Neuron (in vitro differentiated cells): ENCODE results near the gene GLP1R.

Experiments used
- H2AFZ ChIP-seq: one replicate; pipeline ENCODE4 v1.6.1; 2013; ENCODE audit warnings: low read depth, mild to moderate bottlenecking, inconsistent platforms, low read length, moderate library complexity
- H3K27me3 ChIP-seq: one replicate; pipeline ENCODE4 v1.6.1; 2013; ENCODE audit warnings: low read length; ENCODE audit not compliant: insufficient read depth
- H3K36me3 ChIP-seq: one replicate; pipeline ENCODE4 v1.6.1; 2013; ENCODE audit warnings: low read length; ENCODE audit not compliant: insufficient read depth
- H3K4me1 ChIP-seq: one replicate; pipeline ENCODE4 v1.6.1; 2013; ENCODE audit warnings: low read length; ENCODE audit not compliant: insufficient read depth
- H3K4me3 ChIP-seq: 2 replicates; pipeline ENCODE4 v1.5.1; 2013; ENCODE audit warnings: mild to moderate bottlenecking, low read length, moderate library complexity
- H3K9me3 ChIP-seq: one replicate; pipeline ENCODE4 v1.6.1; 2013; ENCODE audit warnings: low read length

The GLP1R gene

DNA sequence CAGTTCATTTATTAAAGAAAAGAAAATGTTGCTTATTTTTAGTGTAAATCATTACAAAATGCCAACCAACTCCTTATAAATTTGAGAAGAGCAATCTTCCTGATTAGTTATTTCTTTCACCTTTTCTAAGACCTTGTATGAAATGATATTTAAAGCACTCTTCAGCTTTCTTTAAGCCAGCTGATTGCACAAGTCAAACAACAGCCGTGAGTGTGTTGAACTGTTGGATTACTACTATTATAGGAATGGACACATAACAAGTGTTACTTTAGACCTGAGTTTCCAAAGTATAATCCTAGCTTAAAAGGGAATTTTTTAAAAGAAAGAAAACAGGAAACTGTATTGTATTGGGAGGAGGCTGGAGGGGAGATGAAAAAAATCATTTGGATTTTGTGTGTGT is 26.8 kb upstream of the GLP1R start:
- Histone ChIP-seq H3K27me3 (no peaks in the 10 kb centered on the region), H3K4me3 (no peak overlapping the region), H3K36me3 (no peaks in the 10 kb centered on the region), H3K4me1 (no peaks in the 10 kb centered on the region), H3K9me3 (no peaks in the 10 kb centered on the region), H2AFZ (no peak overlapping the region)

DNA sequence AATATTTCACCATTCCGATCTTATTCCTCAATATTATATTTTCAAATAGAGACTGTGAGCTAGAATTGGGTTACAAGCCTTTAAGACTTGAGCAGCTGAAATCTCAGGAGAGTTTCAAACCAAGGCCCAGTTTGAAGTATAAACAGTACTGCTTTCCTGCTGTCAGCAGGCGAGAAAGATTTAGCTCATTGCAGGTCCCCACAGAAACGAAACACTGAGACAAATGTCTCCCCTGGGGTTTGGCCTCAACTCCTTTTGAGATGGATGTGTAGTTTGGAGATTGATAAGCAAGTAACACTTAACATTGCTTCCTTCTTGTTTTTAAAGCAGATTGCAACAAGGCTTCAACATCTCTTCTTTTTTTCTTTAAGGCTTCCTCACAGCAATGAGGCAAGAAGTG is 22.4 kb upstream of the GLP1R start:
- Histone ChIP-seq H3K4me3 (no peak overlapping the region), H3K9me3 (no peaks in the 10 kb centered on the region), H3K36me3 (no peaks in the 10 kb centered on the region), H3K27me3 (no peaks in the 10 kb centered on the region), H3K4me1 (no peaks in the 10 kb centered on the region), H2AFZ (no peak overlapping the region)

DNA sequence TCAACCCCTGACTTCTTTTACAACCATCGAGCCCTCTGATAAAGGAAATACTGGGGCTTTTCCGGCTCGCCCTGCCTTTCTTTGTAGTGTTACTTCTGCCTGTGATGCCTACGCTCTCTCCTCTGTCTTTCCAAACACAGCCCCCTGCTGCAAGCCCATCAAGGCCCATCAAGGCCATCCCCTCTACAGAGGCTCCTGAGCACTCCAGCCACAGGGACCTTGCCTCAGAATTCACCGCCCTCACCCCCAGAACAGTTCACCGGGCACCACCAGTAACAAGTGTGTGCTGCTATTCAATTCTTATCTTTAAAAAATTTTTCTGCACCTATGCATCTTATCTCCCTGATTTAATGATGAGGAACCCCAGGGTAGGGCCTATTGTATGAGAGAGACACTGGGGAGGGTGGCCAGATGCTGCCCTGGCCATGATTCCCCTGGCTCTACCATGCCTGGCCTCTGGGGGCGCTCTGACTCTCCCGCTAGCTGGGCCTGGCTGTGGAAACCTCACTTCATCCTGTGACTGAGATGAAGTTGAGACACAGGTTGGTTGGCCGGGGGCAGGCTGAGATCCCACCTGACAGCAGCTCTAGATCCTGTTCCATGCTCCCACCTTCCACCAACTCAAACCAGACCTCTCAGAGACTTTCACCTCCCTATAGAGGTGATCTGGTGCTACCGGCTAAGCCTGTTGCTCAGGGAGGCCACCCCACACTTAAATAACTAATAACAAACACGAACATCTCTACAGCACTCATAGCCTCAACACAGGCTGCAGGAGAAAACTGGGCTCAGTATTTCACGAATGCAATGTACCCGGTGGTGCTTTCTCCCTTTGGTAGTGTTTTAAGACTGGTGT is 19.2 kb upstream of the GLP1R start:
- Histone ChIP-seq H3K27me3 (no peaks in the 10 kb centered on the region), H3K4me1 (no peaks in the 10 kb centered on the region), H2AFZ (no peak overlapping the region), H3K9me3 (no peaks in the 10 kb centered on the region), H3K36me3 (no peaks in the 10 kb centered on the region), H3K4me3 (no peak overlapping the region)

DNA sequence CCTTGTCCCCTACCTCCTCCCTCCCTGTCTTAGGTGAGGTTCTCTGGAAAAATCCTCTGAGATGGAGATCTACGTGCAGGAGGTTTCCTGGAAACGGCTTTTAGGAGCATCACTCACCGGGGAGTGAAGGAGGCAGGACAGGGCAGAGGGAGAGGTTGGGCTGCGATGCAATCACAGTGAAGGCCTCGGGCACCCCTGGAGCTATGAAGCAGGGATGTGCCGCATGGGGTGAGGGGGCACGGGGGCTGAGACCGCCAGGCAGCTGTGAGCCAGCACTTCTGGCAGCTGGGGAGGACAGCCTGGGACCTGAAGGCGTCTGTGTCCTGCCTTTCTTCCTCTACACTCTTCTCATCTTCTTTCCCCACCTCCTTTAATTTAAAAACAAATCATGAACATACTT is 12.9 kb upstream of the GLP1R start:
- H3K36me3 ChIP-seq: no peaks in the 10 kb centered on the region

DNA sequence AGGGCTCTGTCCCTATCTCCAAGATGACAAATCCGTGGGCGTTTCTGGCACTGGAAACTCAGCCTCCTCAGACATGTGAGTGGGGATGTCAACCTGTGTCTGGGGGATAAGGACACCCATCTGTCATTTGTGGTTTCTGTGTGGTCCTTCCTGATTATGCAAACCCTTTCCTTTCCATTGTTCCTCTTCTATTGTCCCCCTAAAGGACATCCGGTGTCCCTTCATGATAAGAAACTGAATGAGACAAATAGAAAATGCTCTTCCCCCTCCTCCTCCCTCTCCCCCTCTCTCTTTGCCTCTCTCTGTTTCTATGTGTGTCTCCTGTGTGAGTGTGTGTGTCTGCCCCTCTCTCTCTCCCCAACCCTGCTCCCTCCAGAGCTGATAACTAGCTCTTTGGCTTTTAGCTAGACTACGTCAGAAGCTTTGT is 11.5 kb upstream of the GLP1R start:
- Histone ChIP-seq H3K9me3 (no peaks in the 10 kb centered on the region), H3K36me3 (no peaks in the 10 kb centered on the region), H3K4me1 (peaks cover 12% of the 10 kb centered on the region), H3K27me3 (peaks cover 17% of the 10 kb centered on the region), H3K4me3 (no peak overlapping the region), H2AFZ (no peak overlapping the region)

More for the DNA sequence above, 12.9 kb upstream of the GLP1R start:
- H2AFZ ChIP-seq: no peak overlapping the region
- no peaks in the 10 kb centered on the region for H3K9me3 ChIP-seq
- no peak overlapping the region for H3K4me3 ChIP-seq
- peaks cover 14% of the 10 kb centered on the region for H3K27me3 ChIP-seq
- H3K4me1 ChIP-seq: peaks cover 12% of the 10 kb centered on the region

DNA sequence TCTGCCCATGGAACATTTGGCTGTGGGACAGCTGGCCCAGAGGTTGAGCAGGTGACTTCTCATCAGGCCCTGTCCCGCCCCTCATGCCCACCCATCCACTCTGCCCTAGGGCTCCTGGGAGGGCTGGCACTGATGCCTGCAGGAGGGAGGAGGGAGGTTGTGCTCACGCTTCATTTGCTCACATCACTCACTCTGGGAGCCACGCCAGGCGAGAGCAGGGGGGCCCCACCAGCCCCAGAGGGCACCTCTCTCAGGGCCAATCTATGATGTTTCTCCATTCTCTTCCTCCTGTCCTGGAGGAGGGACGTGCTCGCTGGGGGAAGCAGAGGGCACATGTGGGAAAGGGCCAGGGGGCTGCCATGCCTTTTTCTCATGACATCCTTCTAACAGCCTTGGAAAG is 10.9 kb upstream of the GLP1R start:
- no peak overlapping the region for H3K4me3 ChIP-seq
- no peaks in the 10 kb centered on the region for H3K9me3 ChIP-seq
- no peaks in the 10 kb centered on the region for H3K36me3 ChIP-seq
- peaks cover 12% of the 10 kb centered on the region for H3K4me1 ChIP-seq
- peaks cover 17% of the 10 kb centered on the region for H3K27me3 ChIP-seq
- no peak overlapping the region for H2AFZ ChIP-seq

GRCh38 chr6:39040080-39040673 is 8.4 kb upstream of the GLP1R start:
- no peaks in the 10 kb centered on the region for H3K36me3 ChIP-seq
- H2AFZ ChIP-seq: no peak overlapping the region
- H3K27me3 ChIP-seq: peaks cover 20% of the 10 kb centered on the region
- H3K4me1 ChIP-seq: peaks cover 12% of the 10 kb centered on the region
- H3K9me3 ChIP-seq: no peaks in the 10 kb centered on the region
- H3K4me3 ChIP-seq: no peak overlapping the region

DNA sequence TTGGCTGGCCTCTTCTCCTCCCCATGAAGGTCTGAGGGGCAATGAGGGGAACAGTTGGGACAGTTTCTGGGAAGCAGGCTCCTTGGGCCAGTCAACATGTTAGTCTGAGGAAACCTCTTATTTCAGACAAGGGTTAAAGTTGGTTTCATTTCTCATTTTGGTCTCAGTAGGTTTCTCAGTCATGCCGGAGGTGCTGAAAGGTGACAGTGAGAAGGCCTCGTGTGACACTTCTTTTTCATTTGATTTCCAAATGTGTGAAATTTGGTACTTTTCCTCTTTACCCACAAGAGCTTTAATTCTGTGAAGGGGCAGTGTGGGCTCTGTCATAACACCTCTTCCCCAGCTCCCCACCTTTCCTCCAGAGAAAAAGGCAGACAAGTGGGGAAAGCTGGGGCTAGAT is 7.5 kb upstream of the GLP1R start:
- Histone ChIP-seq H3K9me3 (no peaks in the 10 kb centered on the region), H2AFZ (no peak overlapping the region), H3K4me3 (no peak overlapping the region), H3K36me3 (no peaks in the 10 kb centered on the region), H3K4me1 (peaks cover 12% of the 10 kb centered on the region), H3K27me3 (peaks cover 20% of the 10 kb centered on the region)

DNA sequence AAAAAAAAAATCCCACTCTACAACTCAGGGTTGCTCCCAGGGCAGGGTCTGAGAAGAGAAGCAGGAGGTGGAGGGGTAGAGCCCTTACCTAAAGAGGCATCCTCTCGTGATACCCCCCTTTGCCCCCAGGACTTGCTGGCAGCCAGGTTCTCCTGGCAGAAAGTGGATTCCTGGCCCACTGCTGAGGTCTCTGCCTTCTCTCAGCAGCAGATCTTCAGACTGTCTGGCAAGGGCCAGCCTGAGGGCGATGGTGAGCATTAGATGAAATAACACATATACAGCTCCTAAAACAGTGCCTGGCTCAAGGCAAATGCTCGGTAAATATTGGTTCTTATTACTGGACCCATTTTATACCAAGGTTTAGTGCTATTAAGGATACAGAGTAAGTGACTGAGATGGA is 4.8 kb upstream of the GLP1R start:
- no peak overlapping the region for H3K4me3 ChIP-seq
- no peaks in the 10 kb centered on the region for H3K36me3 ChIP-seq
- H3K27me3 ChIP-seq: peaks cover 36% of the 10 kb centered on the region
- H3K9me3 ChIP-seq: no peaks in the 10 kb centered on the region
- H2AFZ ChIP-seq: no peak overlapping the region
- no peaks in the 10 kb centered on the region for H3K4me1 ChIP-seq

GRCh38 chr6:39044181-39044580 is 4.4 kb upstream of the GLP1R start:
- Histone ChIP-seq H3K27me3 (peaks cover 40% of the 10 kb centered on the region), H2AFZ (no peak overlapping the region), H3K36me3 (no peaks in the 10 kb centered on the region), H3K9me3 (no peaks in the 10 kb centered on the region), H3K4me3 (no peak overlapping the region), H3K4me1 (no peaks in the 10 kb centered on the region)

GRCh38 chr6:39047434-39048327 is 900 bp upstream of the GLP1R start:
- Histone ChIP-seq H2AFZ (no peak overlapping the region), H3K4me1 (no peaks in the 10 kb centered on the region), H3K36me3 (no peaks in the 10 kb centered on the region), H3K27me3 (peaks cover 67% of the 10 kb centered on the region), H3K4me3 (no peak overlapping the region), H3K9me3 (no peaks in the 10 kb centered on the region)

- no peaks in the 10 kb centered on the region for H3K36me3 ChIP-seq
- no peak overlapping the region for H3K4me3 ChIP-seq
- peaks cover 69% of the 10 kb centered on the region for H3K27me3 ChIP-seq
- no peak overlapping the region for H2AFZ ChIP-seq
- no peaks in the 10 kb centered on the region for H3K9me3 ChIP-seq
- no peaks in the 10 kb centered on the region for H3K4me1 ChIP-seq
Observed at GRCh38 chr6:39049575-39050283, 1.1 kb downstream of the GLP1R start.
